K562 (cell line): ENCODE measurements around the gene PSEN1. TPM values are rescaled to one million over a fixed set of nuclear protein-coding genes. Genes with fewer than 3 reads are reported as not detected.

Source experiments
- CBFB ChIP-seq: sonication (generic); formaldehyde crosslinking; IDR thresholded peaks from 2 replicates; pipeline ENCODE4 v1.4.0; 2020; ENCODE audit warnings: mild to moderate bottlenecking, missing genetic modification reagents
- CBX8 ChIP-seq: fragments of 200-600 bp; sonication (generic); IDR thresholded peaks from 2 replicates; pipeline ENCODE4 v1.6.1; 2012; ENCODE audit warnings: borderline replicate concordance, mixed run types, low read depth, mild to moderate bottlenecking, moderate library complexity, mixed read lengths, low read length, control low read depth, inconsistent platforms; ENCODE audit not compliant: poor library complexity, severe bottlenecking; ENCODE audit errors: extremely low read depth
- ERF ChIP-seq: fragments of 450-650 bp; formaldehyde crosslinking; IDR thresholded peaks from 2 replicates; pipeline ENCODE4 v1.4.0; 2020; ENCODE audit warnings: mild to moderate bottlenecking, mixed read lengths
- HDAC8 ChIP-seq: fragments of 450-650 bp; IDR thresholded peaks from 2 replicates; pipeline ENCODE4 v1.6.1; 2016; ENCODE audit warnings: mild to moderate bottlenecking, missing genetic modification characterization, moderate library complexity, missing compliant biosample characterization
- PTTG1 ChIP-seq: fragments of 450-650 bp; IDR thresholded peaks from 2 replicates; pipeline ENCODE4 v1.6.1; 2016; ENCODE audit warnings: low read depth, mild to moderate bottlenecking, missing genetic modification characterization, missing compliant biosample characterization
- XRCC4 ChIP-seq: IDR thresholded peaks from one replicate; pipeline ENCODE4 v1.6.1; 2011; ENCODE audit not compliant: insufficient read depth, insufficient read length; ENCODE audit errors: extremely low read depth
- ZNF274 ChIP-seq: IDR thresholded peaks from 2 replicates; pipeline ENCODE4 v1.6.1; 2011; ENCODE audit warnings: low read depth, mild to moderate bottlenecking, low read length, moderate library complexity, borderline replicate concordance
- ZNF551 ChIP-seq: fragments of 250-450 bp; sonication (Bioruptor Pico); IDR thresholded peaks from 2 replicates; pipeline ENCODE4 v1.5.0; 2021; ENCODE audit warnings: mild to moderate bottlenecking, moderate library complexity
- ZNF586 ChIP-seq: fragments of 450-650 bp; formaldehyde crosslinking; conservative IDR thresholded peaks from 2 replicates; pipeline ENCODE4 v1.4.0; 2020; ENCODE audit warnings: mild to moderate bottlenecking, moderate library complexity
- polyA plus RNA-seq, 8 experiments: library from polyadenylated mRNA; depleted of rRNA in 4 of 8; stranded (reverse) in 5 of 8; unstranded in 3 of 8; fragments of >200 nt; fragmentation: Nextera tagmentation in 2 of 8; fragmentation: Illumina TruSeq in 1 of 8; extraction: Ambion mirVana in 2 of 8; extraction: Trizol in 1 of 8; gene quantifications; 2 replicates each; pipeline versions ENCODE4 v1.2.1 to v1.2.3, GENCODE V29; 2011 to 2014; ENCODE audit warnings: inconsistent platforms in 1 of 8, missing spikeins in 1 of 8
- total RNA-seq, 7 experiments: library from RNA; depleted of rRNA in 6 of 7; stranded (reverse); fragments of >200 nt in 6 of 7; fragmentation: Illumina TruSeq in 2 of 7; extraction: Trizol in 2 of 7; gene quantifications; 2 replicates each; pipeline versions ENCODE4 v1.2.1 to v1.2.3, GENCODE V29; 2011 to 2021; ENCODE audit warnings: low replicate concordance in 1 of 7
- TF ChIP-seq, protein P1 (sequence below), 2 experiments: IDR thresholded peaks; 2 replicates each; pipeline ENCODE4 v1.6.1; 2011; ENCODE audit warnings: borderline replicate concordance in 1 of 2, control low read depth in 1 of 2, low read depth in 1 of 2, low read length in 1 of 2, mild to moderate bottlenecking in 1 of 2, mixed read lengths in 1 of 2, moderate library complexity in 1 of 2; ENCODE audit not compliant: insufficient read depth in 1 of 2, insufficient read length in 1 of 2, poor library complexity in 1 of 2, severe bottlenecking in 1 of 2; ENCODE audit errors: extremely low read depth in 1 of 2
- TF ChIP-seq, protein P2 (sequence below): fragments of 250-450 bp; sonication (Bioruptor Pico); IDR thresholded peaks from 2 replicates; pipeline ENCODE4 v1.4.0; 2020; ENCODE audit warnings: mild to moderate bottlenecking, moderate library complexity
- TF ChIP-seq, protein P3 (sequence below), 2 experiments: fragments of 450-650 bp; IDR thresholded peaks; 2 replicates each; pipeline ENCODE4 v1.6.1; 2016; ENCODE audit warnings: mild to moderate bottlenecking in 2 of 2, borderline replicate concordance in 1 of 2, low read depth in 1 of 2, moderate library complexity in 1 of 2

Gene PSEN1
- total and polyA plus RNA-seq, 9 of the 15 experiments (the other 6 are each of a cell fraction or from before 2014, with no cell fraction given), result 6.5 to 25.2 (median 14.3) TPM

DNA sequence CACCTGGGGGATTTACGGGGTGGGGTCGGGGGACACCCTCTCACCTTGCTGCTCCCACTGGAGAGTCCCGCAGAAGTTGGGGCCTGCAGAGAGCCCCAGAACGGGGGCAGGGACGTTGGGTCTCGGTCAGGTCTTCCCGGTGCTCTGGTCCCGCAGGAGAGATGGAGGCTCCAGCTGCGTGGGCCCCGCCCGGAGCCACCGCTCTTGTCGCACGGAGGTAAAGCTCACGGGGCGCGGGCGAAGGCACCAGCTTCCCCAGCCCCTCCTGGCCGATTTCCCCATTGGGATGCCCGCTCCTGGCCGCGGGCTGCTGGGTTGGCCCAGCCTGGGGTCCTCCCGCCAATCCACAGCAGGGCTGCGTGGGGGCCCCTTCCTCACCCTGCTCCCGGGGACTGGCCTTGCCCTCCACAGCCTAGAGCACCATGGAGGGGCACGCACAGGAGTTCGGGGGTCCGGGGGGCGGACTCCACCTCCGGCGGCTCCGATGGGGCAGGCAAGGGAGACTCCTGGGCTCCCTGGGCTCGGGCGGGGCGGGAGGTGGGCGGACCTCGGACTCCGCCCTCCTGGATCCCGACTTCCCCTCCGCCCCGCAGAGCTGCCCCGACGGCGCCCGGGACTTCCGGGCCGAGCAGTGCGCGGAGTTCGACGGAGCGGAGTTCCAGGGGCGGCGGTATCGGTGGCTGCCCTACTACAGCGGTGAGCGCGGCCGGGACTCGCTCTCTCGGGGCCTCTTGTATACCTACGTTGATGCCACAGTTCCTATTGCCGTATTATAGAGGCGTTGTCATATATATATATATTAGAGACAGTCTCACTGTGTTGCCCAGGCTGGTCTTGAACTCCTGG, 109.4 kb downstream of the PSEN1 start (continued):
- TF ChIP-seq, protein P1, sequence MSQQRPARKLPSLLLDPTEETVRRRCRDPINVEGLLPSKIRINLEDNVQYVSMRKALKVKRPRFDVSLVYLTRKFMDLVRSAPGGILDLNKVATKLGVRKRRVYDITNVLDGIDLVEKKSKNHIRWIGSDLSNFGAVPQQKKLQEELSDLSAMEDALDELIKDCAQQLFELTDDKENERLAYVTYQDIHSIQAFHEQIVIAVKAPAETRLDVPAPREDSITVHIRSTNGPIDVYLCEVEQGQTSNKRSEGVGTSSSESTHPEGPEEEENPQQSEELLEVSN (IDR thresholded peaks at IDR 0.05; ENCODE audit: borderline replicate concordance in 1 of 2, extremely low read depth in 1 of 2, insufficient read depth in 1 of 2, insufficient read length in 1 of 2, low read depth in 1 of 2, low read length in 1 of 2, poor library complexity in 1 of 2, severe bottlenecking in 1 of 2), result peak in 1 of 2 experiments; percentile 35
- TF ChIP-seq, protein P2, sequence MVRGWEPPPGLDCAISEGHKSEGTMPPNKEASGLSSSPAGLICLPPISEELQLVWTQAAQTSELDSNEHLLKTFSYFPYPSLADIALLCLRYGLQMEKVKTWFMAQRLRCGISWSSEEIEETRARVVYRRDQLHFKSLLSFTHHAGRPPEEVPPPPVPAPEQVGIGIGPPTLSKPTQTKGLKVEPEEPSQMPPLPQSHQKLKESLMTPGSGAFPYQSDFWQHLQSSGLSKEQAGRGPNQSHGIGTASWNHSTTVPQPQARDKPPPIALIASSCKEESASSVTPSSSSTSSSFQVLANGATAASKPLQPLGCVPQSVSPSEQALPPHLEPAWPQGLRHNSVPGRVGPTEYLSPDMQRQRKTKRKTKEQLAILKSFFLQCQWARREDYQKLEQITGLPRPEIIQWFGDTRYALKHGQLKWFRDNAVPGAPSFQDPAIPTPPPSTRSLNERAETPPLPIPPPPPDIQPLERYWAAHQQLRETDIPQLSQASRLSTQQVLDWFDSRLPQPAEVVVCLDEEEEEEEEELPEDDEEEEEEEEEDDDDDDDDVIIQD, result no peak
- TF ChIP-seq, protein P3, sequence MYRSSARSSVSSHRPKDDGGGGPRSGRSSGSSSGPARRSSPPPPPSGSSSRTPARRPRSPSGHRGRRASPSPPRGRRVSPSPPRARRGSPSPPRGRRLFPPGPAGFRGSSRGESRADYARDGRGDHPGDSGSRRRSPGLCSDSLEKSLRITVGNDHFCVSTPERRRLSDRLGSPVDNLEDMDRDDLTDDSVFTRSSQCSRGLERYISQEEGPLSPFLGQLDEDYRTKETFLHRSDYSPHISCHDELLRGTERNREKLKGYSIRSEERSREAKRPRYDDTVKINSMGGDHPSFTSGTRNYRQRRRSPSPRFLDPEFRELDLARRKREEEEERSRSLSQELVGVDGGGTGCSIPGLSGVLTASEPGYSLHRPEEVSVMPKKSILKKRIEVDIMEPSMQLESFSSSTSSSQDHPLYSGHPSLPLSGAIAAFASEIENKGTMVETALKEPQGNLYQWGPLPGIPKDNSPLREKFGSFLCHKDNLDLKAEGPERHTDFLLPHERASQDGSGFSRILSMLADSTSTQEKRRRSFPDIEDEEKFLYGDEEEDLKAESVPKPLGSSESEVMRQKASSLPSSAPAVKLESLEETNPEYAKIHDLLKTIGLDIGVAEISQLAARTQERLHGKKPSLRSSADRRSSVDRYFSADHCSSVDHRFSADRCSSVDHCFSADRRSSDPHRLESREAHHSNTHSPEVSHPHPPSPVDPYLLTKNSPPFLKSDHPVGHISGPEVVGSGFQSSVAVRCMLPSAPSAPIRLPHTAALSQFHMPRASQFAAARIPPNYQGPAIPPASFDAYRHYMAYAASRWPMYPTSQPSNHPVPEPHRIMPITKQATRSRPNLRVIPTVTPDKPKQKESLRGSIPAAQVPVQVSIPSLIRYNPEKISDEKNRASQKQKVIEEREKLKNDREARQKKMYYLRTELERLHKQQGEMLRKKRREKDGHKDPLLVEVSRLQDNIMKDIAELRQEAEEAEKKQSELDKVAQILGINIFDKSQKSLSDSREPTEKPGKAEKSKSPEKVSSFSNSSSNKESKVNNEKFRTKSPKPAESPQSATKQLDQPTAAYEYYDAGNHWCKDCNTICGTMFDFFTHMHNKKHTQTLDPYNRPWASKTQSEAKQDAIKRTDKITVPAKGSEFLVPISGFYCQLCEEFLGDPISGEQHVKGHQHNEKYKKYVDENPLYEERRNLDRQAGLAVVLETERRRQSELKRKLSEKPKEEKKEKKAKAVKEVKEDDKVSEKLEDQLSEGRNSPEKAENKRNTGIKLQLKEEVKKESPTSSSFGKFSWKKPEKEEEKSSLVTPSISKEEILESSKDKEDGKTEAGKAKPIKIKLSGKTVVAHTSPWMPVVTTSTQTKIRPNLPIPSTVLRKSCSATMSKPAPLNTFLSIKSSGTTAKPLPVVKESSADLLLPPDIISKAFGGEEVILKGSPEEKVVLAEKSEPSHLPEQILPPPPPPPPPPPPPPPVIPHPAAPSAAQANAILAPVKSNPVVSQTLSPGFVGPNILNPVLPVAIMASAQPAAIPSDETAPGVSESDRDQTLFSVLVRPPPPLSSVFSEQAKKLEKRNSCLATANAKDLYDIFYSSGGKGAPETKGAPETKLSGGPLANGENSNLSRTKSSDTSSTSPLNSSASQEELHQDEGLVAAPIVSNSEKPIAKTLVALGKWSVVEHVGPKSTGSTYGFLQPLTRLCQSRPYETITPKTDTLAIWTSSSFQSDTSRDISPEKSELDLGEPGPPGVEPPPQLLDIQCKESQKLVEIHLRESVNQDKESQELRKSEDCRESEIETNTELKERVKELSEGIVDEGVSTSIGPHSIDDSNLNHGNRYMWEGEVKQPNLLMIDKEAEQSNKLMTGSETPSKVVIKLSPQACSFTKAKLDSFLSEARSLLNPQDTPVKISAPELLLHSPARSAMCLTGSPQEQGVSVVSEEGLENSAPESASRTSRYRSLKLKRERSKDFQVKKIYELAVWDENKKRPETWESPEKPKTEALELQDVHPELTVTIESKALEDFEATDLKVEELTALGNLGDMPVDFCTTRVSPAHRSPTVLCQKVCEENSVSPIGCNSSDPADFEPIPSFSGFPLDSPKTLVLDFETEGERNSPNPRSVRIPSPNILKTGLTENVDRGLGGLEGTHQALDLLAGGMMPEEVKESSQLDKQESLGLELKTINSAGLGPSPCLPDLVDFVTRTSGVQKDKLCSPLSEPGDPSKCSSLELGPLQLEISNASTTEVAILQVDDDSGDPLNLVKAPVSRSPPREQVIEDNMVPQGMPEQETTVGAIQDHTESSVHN (IDR thresholded peaks at IDR 0.05; ENCODE audit: borderline replicate concordance in 1 of 2, low read depth in 1 of 2), result no peak
- TF ChIP-seq PTTG1 (tag) (no peak), ZNF551 (no peak), ERF (CRISPR knock-in tag) (no peak), CBX8 (no peak), ZNF586 (CRISPR knock-in tag) (no peak), ZNF274 (no peak), CBFB (CRISPR knock-in tag) (no peak), HDAC8 (no peak), XRCC4 (no peak)
